ENCODE measurements around the gene LRP6. TPM values are rescaled to one million over a fixed set of nuclear protein-coding genes. Genes with fewer than 3 reads are reported as not detected.

LRP6 gene
- total RNA-seq, 1 experiment from 2014 or later: 6.7 TPM

DNA sequence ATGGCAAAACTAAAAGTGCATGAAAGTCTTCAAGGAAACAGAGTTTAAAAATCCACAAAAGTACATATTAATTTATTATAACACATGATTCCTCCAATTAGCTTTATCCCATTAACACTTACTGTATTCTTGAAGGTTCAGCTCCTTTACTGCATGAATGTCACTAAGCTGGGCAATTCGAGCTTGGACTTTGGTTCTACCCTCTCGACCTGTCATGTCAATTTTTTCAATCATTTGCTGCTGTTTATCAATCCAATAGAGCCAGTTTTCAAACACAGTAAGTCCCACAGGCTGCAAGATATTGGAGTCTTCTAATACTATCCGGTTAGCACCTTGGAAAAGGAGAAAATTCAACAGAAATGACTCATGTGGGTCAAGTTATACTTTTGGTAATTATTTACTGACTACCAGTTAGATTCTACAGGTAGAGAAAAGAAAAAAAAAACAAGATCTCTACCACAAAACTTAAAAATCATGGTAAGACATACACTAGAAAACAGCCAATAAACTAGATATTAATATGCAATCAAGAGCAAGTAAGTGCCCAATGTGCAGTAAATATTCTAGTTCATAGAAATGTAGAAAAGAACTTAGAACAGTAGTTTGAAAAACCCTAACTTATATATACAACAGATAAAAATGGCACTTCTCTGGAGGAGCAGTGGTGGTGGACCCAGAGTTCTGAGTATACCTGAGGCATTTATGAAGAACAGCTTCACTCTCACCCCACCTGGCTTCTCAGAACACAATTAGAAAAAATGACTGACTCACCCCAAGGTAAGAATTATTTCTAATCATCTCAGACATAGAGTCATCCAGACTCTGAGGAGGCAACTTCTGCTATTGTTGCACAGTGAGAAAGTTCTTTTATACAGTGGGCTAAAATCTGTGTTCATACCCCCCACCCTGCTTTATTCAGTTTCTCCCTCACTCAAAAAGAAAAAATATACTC, 128.4 kb downstream of the LRP6 start:
- no peaks in the 10 kb centered on the region for H3K9me3 ChIP-seq (ENCODE audit: low read length)
- H3K9me2 ChIP-seq (replicated peaks; ENCODE audit: insufficient read depth, low read length): no peaks in the 10 kb centered on the region
- no peaks in the 10 kb centered on the region for H3K27me3 ChIP-seq (ENCODE audit: low read length)
- H3K4me3 ChIP-seq (ENCODE audit: low read length): no peak overlapping the region
- no peak overlapping the region for H2AFZ ChIP-seq (ENCODE audit: low read length)
- H4K20me1 ChIP-seq (ENCODE audit: insufficient read depth, low read depth, low read length): no peaks in the 10 kb centered on the region
- H3K9ac ChIP-seq (ENCODE audit: low read length): no peak overlapping the region
- H3K27ac ChIP-seq (ENCODE audit: low read length): no peak overlapping the region
- DNase-seq: no peak
- peaks cover 3% of the 10 kb centered on the region; the same call in 1 of the 2 replicates for H3K4me1 ChIP-seq (ENCODE audit: low read length)
- H3K4me2 ChIP-seq (ENCODE audit: low read depth, low read length, poor library complexity, severe bottlenecking): no peak overlapping the region
- H3K79me2 ChIP-seq (ENCODE audit: low read length): no peaks in the 10 kb centered on the region
- H3K36me3 ChIP-seq (ENCODE audit: insufficient read depth, low read length): no peaks in the 10 kb centered on the region

DNA sequence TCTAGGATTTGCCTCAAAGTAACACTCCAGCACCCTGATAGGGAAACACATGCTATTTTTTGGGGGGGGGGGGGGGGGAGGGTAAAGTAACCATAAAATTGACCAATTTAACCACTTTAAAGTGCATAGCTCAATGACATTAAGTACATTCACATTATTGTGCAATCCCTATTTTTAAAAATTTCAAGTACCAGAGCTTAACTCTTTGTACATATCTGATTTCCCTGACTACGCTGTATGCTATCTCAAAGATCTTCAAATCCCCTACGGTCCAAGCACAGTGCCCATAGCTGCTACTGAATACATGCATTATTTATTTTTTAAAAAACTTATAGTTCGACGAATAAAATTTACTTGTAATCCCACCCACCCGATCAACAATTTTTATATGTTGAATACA, 133.1 kb downstream of the LRP6 start:
- Histone ChIP-seq H3K27ac (ENCODE audit: low read length) (no peak overlapping the region), H3K9ac (ENCODE audit: low read length) (no peak overlapping the region), H3K9me2 (replicated peaks; ENCODE audit: insufficient read depth, low read length) (no peaks in the 10 kb centered on the region), H4K20me1 (ENCODE audit: insufficient read depth, low read depth, low read length) (no peaks in the 10 kb centered on the region), H3K36me3 (ENCODE audit: insufficient read depth, low read length) (no peaks in the 10 kb centered on the region), H3K79me2 (ENCODE audit: low read length) (no peaks in the 10 kb centered on the region), H3K9me3 (ENCODE audit: low read length) (no peaks in the 10 kb centered on the region), H3K4me3 (ENCODE audit: low read length) (no peak overlapping the region), H2AFZ (ENCODE audit: low read length) (no peak overlapping the region), H3K4me1 (ENCODE audit: low read length) (peaks cover 3% of the 10 kb centered on the region; the same call in 1 of the 2 replicates), H3K27me3 (ENCODE audit: low read length) (no peaks in the 10 kb centered on the region), H3K4me2 (ENCODE audit: low read depth, low read length, poor library complexity, severe bottlenecking) (no peak overlapping the region)
- no peak for DNase-seq

DNA sequence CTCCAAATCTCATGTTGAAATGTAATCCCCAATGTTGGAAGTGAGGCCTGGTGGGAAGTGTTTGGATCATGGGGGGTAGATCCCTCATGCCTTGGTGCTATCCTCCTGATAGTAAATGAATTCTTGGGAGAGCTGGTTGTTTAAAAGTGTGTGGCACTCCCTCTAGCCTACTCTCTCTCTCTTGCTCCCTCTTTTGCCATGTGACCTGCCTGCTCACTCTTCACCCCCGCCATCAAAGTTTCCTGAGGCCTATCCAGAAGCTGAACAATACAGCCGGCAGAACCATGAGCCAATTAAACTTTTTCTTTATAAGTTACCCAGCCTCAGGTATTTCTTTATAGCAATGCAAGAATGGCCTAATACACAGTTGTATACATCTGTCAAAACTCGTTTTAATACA, 133.6 kb downstream of the LRP6 start:
- Histone ChIP-seq H3K9me3 (ENCODE audit: low read length) (no peaks in the 10 kb centered on the region), H3K4me3 (ENCODE audit: low read length) (no peak overlapping the region), H3K9me2 (replicated peaks; ENCODE audit: insufficient read depth, low read length) (no peaks in the 10 kb centered on the region), H3K9ac (ENCODE audit: low read length) (no peak overlapping the region), H4K20me1 (ENCODE audit: insufficient read depth, low read depth, low read length) (no peaks in the 10 kb centered on the region), H3K27ac (ENCODE audit: low read length) (no peak overlapping the region), H3K36me3 (ENCODE audit: insufficient read depth, low read length) (no peaks in the 10 kb centered on the region), H3K27me3 (ENCODE audit: low read length) (no peaks in the 10 kb centered on the region), H2AFZ (ENCODE audit: low read length) (no peak overlapping the region), H3K4me1 (ENCODE audit: low read length) (peaks cover 3% of the 10 kb centered on the region; the same call in 1 of the 2 replicates), H3K4me2 (ENCODE audit: low read depth, low read length, poor library complexity, severe bottlenecking) (no peak overlapping the region), H3K79me2 (ENCODE audit: low read length) (no peaks in the 10 kb centered on the region)
- DNase-seq: no peak

GRCh38 chr12:12128670-12129069, 138.2 kb downstream of the LRP6 start:
- no peaks in the 10 kb centered on the region for H3K36me3 ChIP-seq (ENCODE audit: insufficient read depth, low read length)
- H3K9me2 ChIP-seq (replicated peaks; ENCODE audit: insufficient read depth, low read length): no peaks in the 10 kb centered on the region
- no peak overlapping the region for H3K4me3 ChIP-seq (ENCODE audit: low read length)
- no peaks in the 10 kb centered on the region for H3K27me3 ChIP-seq (ENCODE audit: low read length)
- H3K4me2 ChIP-seq (ENCODE audit: low read depth, low read length, poor library complexity, severe bottlenecking): no peak overlapping the region
- H3K9me3 ChIP-seq (ENCODE audit: low read length): no peaks in the 10 kb centered on the region
- no peaks in the 10 kb centered on the region for H3K4me1 ChIP-seq (ENCODE audit: low read length)
- H2AFZ ChIP-seq (ENCODE audit: low read length): no peak overlapping the region
- no peaks in the 10 kb centered on the region for H4K20me1 ChIP-seq (ENCODE audit: insufficient read depth, low read depth, low read length)
- H3K9ac ChIP-seq (ENCODE audit: low read length): no peak overlapping the region
- no peaks in the 10 kb centered on the region for H3K79me2 ChIP-seq (ENCODE audit: low read length)
- no peak overlapping the region for H3K27ac ChIP-seq (ENCODE audit: low read length)
- DNase-seq: no peak

DNA sequence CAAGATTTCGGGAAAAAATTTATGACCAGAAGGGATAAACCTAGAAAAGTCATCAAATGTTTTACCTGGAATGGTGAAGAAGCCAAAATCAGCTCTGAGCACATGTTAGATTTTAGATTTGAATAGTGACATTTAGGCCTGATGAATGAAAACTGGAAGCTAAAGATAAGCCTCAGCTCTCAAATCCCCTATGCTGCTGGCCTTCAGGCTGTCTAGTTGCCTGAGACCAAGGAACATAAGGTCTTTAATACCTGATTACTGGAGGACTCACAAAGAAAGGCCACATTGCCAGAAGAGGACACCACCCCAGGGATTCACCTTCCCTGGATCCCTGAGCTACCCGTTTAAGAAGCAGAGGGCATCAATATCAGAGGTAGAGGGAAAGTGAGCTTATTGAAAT, 139.5 kb downstream of the LRP6 start:
- Histone ChIP-seq H3K4me3 (ENCODE audit: low read length) (no peak overlapping the region), H4K20me1 (ENCODE audit: insufficient read depth, low read depth, low read length) (no peaks in the 10 kb centered on the region), H3K27me3 (ENCODE audit: low read length) (no peaks in the 10 kb centered on the region), H3K4me1 (ENCODE audit: low read length) (no peaks in the 10 kb centered on the region), H3K36me3 (ENCODE audit: insufficient read depth, low read length) (no peaks in the 10 kb centered on the region), H3K79me2 (ENCODE audit: low read length) (no peaks in the 10 kb centered on the region), H3K4me2 (ENCODE audit: low read depth, low read length, poor library complexity, severe bottlenecking) (no peak overlapping the region), H3K9me2 (replicated peaks; ENCODE audit: insufficient read depth, low read length) (no peaks in the 10 kb centered on the region), H3K27ac (ENCODE audit: low read length) (no peak overlapping the region), H3K9me3 (ENCODE audit: low read length) (no peaks in the 10 kb centered on the region), H3K9ac (ENCODE audit: low read length) (no peak overlapping the region), H2AFZ (ENCODE audit: low read length) (no peak overlapping the region)
- DNase-seq: no peak

- Histone ChIP-seq H3K27me3 (ENCODE audit: low read length) (no peaks in the 10 kb centered on the region), H3K9ac (ENCODE audit: low read length) (no peak overlapping the region), H3K27ac (ENCODE audit: low read length) (no peak overlapping the region), H3K4me3 (ENCODE audit: low read length) (no peak overlapping the region), H3K4me2 (ENCODE audit: low read depth, low read length, poor library complexity, severe bottlenecking) (no peak overlapping the region), H4K20me1 (ENCODE audit: insufficient read depth, low read depth, low read length) (no peaks in the 10 kb centered on the region), H3K36me3 (ENCODE audit: insufficient read depth, low read length) (no peaks in the 10 kb centered on the region), H3K9me2 (replicated peaks; ENCODE audit: insufficient read depth, low read length) (no peaks in the 10 kb centered on the region), H3K79me2 (ENCODE audit: low read length) (no peaks in the 10 kb centered on the region), H2AFZ (ENCODE audit: low read length) (no peak overlapping the region), H3K4me1 (ENCODE audit: low read length) (no peaks in the 10 kb centered on the region), H3K9me3 (ENCODE audit: low read length) (no peaks in the 10 kb centered on the region)
- DNase-seq: no peak
Measured at GRCh38 chr12:12126551-12126950, 140.3 kb downstream of the LRP6 start.

DNA sequence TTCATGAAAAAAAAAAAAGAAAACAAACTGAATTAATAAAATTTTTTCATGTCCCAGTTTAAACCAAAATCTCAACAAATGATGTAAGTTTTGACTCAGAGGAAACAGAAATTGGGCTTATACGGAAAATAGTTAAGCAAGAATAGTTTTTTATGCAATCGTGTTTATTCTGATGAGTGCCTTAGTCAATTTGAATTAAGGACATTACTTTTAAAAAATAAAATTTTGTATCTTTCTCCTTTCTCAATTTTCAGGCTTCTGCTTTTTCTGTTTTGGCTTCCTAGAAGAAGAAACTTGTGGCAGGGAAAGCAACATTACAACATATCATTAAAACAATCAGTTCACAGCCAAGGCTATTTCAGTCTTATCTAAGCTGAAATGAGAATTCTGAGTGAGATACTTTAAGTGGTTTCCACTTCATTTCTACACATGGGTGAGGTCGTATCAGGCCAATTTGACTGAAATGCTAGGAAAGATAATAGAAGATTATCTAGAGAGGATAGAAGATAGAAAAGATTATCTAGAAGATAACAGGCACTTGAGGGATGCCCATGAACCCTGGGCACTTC, 143.7 kb downstream of the LRP6 start:
- Histone ChIP-seq H3K9me3 (ENCODE audit: low read length) (no peaks in the 10 kb centered on the region), H3K4me3 (ENCODE audit: low read length) (no peak overlapping the region), H3K27ac (ENCODE audit: low read length) (no peak overlapping the region), H3K9me2 (replicated peaks; ENCODE audit: insufficient read depth, low read length) (no peaks in the 10 kb centered on the region), H3K4me1 (ENCODE audit: low read length) (peaks cover 14% of the 10 kb centered on the region), H3K36me3 (ENCODE audit: insufficient read depth, low read length) (no peaks in the 10 kb centered on the region), H3K9ac (ENCODE audit: low read length) (no peak overlapping the region), H3K79me2 (ENCODE audit: low read length) (no peaks in the 10 kb centered on the region), H3K4me2 (ENCODE audit: low read depth, low read length, poor library complexity, severe bottlenecking) (no peak overlapping the region), H2AFZ (ENCODE audit: low read length) (no peak overlapping the region), H4K20me1 (ENCODE audit: insufficient read depth, low read depth, low read length) (no peaks in the 10 kb centered on the region), H3K27me3 (ENCODE audit: low read length) (no peaks in the 10 kb centered on the region)
- DNase-seq: no peak

GRCh38 chr12:12121061-12121460, 145.8 kb downstream of the LRP6 start:
- no peak for DNase-seq
- Histone ChIP-seq H3K4me1 (ENCODE audit: low read length) (peaks cover 14% of the 10 kb centered on the region), H3K27ac (ENCODE audit: low read length) (no peak overlapping the region), H3K36me3 (ENCODE audit: insufficient read depth, low read length) (no peaks in the 10 kb centered on the region), H3K9me3 (ENCODE audit: low read length) (no peaks in the 10 kb centered on the region), H3K4me2 (ENCODE audit: low read depth, low read length, poor library complexity, severe bottlenecking) (no peak overlapping the region), H4K20me1 (ENCODE audit: insufficient read depth, low read depth, low read length) (no peaks in the 10 kb centered on the region), H3K9me2 (replicated peaks; ENCODE audit: insufficient read depth, low read length) (no peaks in the 10 kb centered on the region), H3K4me3 (ENCODE audit: low read length) (no peak overlapping the region), H3K27me3 (ENCODE audit: low read length) (no peaks in the 10 kb centered on the region), H2AFZ (ENCODE audit: low read length) (no peak overlapping the region), H3K79me2 (ENCODE audit: low read length) (no peaks in the 10 kb centered on the region), H3K9ac (ENCODE audit: low read length) (no peak overlapping the region)

Data from Karpas-422 (cell line).